PC-3 (cell line): ENCODE results near the gene SLC17A1.

ENCODE experiments used
- EZH2 ChIP-seq: fragments of 300-600 bp; sonication (generic); IDR thresholded peaks from one replicate; pipeline ENCODE4 v1.6.1; 2017; ENCODE audit warnings: antibody characterized with exemption, mild to moderate bottlenecking, low read length; ENCODE audit not compliant: unreplicated experiment
- EZH2phosphoT487 ChIP-seq: fragments of 300-600 bp; sonication (generic); IDR thresholded peaks from 2 replicates; pipeline ENCODE4 v1.6.1; 2018; ENCODE audit warnings: mild to moderate bottlenecking, antibody characterized with exemption, low read length, borderline replicate concordance
- TF ChIP-seq, protein P1 (sequence below): fragments of 300-600 bp; sonication (generic); conservative IDR thresholded peaks from 2 replicates; pipeline ENCODE4 v1.5.1; 2017; ENCODE audit warnings: antibody characterized with exemption, low read depth, mild to moderate bottlenecking, low read length

DNA sequence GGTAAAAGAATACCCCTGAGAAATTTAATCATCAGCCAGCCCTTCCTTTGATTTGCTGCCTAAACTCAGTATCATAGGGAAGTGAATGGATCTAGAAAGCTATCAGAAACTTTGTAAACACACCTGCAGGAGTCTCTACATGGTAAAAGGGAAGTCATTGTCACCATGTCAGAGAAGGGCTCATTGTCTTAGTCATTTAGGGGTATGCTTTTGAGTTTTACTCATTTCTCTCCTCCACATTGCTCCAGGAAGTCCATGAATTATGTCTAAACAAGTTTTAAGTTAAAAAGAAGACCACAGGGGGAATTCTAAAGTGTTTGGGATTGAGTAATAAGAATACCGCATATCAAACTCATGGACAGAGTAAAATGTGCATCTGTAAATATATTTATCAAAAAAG lies 2.5 kb downstream of the SLC17A1 start:
- TF ChIP-seq, protein P1, sequence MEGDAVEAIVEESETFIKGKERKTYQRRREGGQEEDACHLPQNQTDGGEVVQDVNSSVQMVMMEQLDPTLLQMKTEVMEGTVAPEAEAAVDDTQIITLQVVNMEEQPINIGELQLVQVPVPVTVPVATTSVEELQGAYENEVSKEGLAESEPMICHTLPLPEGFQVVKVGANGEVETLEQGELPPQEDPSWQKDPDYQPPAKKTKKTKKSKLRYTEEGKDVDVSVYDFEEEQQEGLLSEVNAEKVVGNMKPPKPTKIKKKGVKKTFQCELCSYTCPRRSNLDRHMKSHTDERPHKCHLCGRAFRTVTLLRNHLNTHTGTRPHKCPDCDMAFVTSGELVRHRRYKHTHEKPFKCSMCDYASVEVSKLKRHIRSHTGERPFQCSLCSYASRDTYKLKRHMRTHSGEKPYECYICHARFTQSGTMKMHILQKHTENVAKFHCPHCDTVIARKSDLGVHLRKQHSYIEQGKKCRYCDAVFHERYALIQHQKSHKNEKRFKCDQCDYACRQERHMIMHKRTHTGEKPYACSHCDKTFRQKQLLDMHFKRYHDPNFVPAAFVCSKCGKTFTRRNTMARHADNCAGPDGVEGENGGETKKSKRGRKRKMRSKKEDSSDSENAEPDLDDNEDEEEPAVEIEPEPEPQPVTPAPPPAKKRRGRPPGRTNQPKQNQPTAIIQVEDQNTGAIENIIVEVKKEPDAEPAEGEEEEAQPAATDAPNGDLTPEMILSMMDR = no peak
- TF ChIP-seq EZH2phosphoT487 = no peak
- TF ChIP-seq EZH2 = no peak
